ENCODE data around the gene FOXP1. TPM values are rescaled to one million over a fixed set of nuclear protein-coding genes. Genes with fewer than 3 reads are reported as not detected.

The FOXP1 gene
- total and polyA plus RNA-seq, 9 of the 15 experiments (the other 6 are each of a cell fraction or from before 2014, with no cell fraction given): 7.7 to 34.5 (median 13.7) TPM

- no peak for TF ChIP-seq ZBTB43 (CRISPR knock-in tag; IDR thresholded peaks at IDR 0.05)
These were observed 62.5 kb downstream of the FOXP1 start (continued) for GRCh38 chr3:71521021-71521352.

- Histone ChIP-seq H3K27ac (ENCODE audit: extremely low read depth, low read depth, low read length) (no peak overlapping the region; the same call in 2 of the 3 replicates), H3K27me3 (ENCODE audit: control insufficient read depth in 2 of 2, insufficient read depth in 2 of 2, low read length in 2 of 2) (no peaks in the 10 kb centered on the region), H3K4me2 (ENCODE audit: insufficient read depth, low read length) (no peak overlapping the region), H3K9me1 (ENCODE audit: control insufficient read depth, insufficient read depth, low read length) (no peaks in the 10 kb centered on the region), H2AFZ (ENCODE audit: low read depth, low read length) (peak overlapping the region; percentile 14; the same call in 1 of the 2 replicates), H3K36me3 (ENCODE audit: control insufficient read depth, insufficient read depth, low read length) (0 out of 3 replicates have a peak, but pooled peaks cover 2% of the 10 kb centered on the region), H3K79me2 (ENCODE audit: control insufficient read depth, insufficient read depth, low read length) (no peaks in the 10 kb centered on the region), H3K4me1 (replicated peaks in 1 of 2; ENCODE audit: control insufficient read depth in 2 of 2, insufficient read depth in 2 of 2, low read length in 2 of 2) (peaks cover 0 to 16% of the 10 kb centered on the region in 2 experiments; a peak in 2 of 5 replicates), H3K9ac (ENCODE audit: insufficient read depth in 1 of 2, low read depth in 2 of 2, low read length in 2 of 2) (peak overlapping the region in 1 of 2 experiments; percentile 33; a peak in 1 of 4 replicates), H4K20me1 (replicated peaks; ENCODE audit: control insufficient read depth, insufficient read depth, low read length) (no peaks in the 10 kb centered on the region), H3K9me3 (replicated peaks; ENCODE audit: control insufficient read depth, insufficient read depth, low read depth, low read length) (no peaks in the 10 kb centered on the region), H3K4me3 (no peak overlapping the region)
- peak; percentile 64 for ATAC-seq
- POLR2A ChIA-PET: no interaction called here
- in situ Hi-C loops (cut with MboI): no loop called here
- FAIRE-seq: no peak
- CTCF ChIA-PET (ENCODE audit: low intra/inter-chr PET ratio): no interaction called here
- TF ChIP-seq EGR1 (conservative IDR thresholded peaks at IDR 0.05) (peak; percentile 87), CBFB (CRISPR knock-in tag; IDR thresholded peaks at IDR 0.05) (no peak), MAX (CRISPR knock-in tag; IDR thresholded peaks at IDR 0.05) (no peak), ATF3 (IDR thresholded peaks at IDR 0.05) (peak; percentile 42; the same call in 1 of the 2 replicates), ATF3 (CRISPR knock-in tag; conservative IDR thresholded peaks at IDR 0.05) (no peak), ESRRB (CRISPR knock-in tag; IDR thresholded peaks at IDR 0.05; ENCODE audit: borderline replicate concordance) (no peak), IRF9 (tag; IDR thresholded peaks at IDR 0.05) (no peak)
- DNase-seq (ENCODE audit: extremely low read depth in 1 of 4, low spot score in 3 of 4): peak in 1 of 4 experiments; percentile 24
- intact Hi-C loops (cut with micrococcal nuclease): no loop called here
- WGBS (ENCODE audit: insufficient coverage, low coverage, missing lambda C conversion rate): 43% methylated on average over 10 of the region's 10 CpGs
- BruUV-seq (replicated peaks): no TSS peak
These were observed 63.1 kb downstream of the FOXP1 start for GRCh38 chr3:71520161-71521020.
